ENCODE measurements around the gene SYT1. TPM values are rescaled to one million over a fixed set of nuclear protein-coding genes. Genes with fewer than 3 reads are reported as not detected.

SYT1 gene
- total RNA-seq, 1 experiment from 2014 or later, result 15.8 TPM

DNA sequence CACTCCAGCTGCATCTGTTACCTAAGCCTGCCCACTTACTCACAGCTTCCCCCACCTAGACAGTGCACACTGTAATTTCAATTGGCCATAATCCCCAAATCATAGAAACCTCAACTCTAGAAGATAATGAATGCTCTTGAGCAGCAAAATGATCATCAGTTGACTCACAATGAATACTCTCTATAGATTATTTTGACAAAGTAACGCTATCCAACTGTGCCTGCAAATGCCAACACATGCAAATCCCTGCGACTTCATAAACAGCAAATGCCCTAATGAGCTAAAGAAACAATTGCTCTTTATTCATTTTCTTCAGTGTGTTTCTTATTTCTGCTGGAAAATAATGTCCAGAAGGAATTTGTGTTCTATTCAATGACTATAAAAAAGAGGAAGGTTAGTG, 506.7 kb downstream of the SYT1 start:
- H3T11ph ChIP-seq (ENCODE audit: low read length), result no peak overlapping the region
- Mint-ChIP-seq H3K36me3 (ENCODE audit: insufficient read depth in 1 of 3, low read depth in 3 of 3) (peaks cover 0 to 6% (median 3%) of the 10 kb centered on the region in 3 experiments; a peak in 3 of 7 replicates), H3K4me3 (no peak overlapping the region), H3K9me3 (peaks cover 0 to 3% of the 10 kb centered on the region in 2 experiments; a peak in 2 of 5 replicates), H3K4me1 (peaks cover 26 to 38% of the 10 kb centered on the region in 2 experiments), H3K27ac (no peak overlapping the region; a peak in 1 of 7 replicates), H3K27me3 (ENCODE audit: low read depth) (no peaks in the 10 kb centered on the region)
- no peak overlapping the region for H2BK12ac ChIP-seq (ENCODE audit: insufficient read length, low read depth, low read length)
- no peak overlapping the region for H3K18ac ChIP-seq (ENCODE audit: insufficient read length, low read depth, low read length)
- no peak overlapping the region for H2AFZ ChIP-seq (ENCODE audit: low read length)
- no peak overlapping the region for H2BK120ac ChIP-seq (ENCODE audit: low read depth, low read length, poor library complexity, severe bottlenecking)
- no peaks in the 10 kb centered on the region for H3K27me3 ChIP-seq (ENCODE audit: insufficient read depth, low read length)
- H3K79me2 ChIP-seq (ENCODE audit: insufficient read depth, low read length), result no peaks in the 10 kb centered on the region
- H3K9me3 ChIP-seq (ENCODE audit: control insufficient read depth, low read depth, low read length), result no peaks in the 10 kb centered on the region
- no peaks in the 10 kb centered on the region for H3K79me1 ChIP-seq (ENCODE audit: insufficient read depth, low read depth, low read length, poor library complexity, severe bottlenecking)
- no peak overlapping the region for H3K27ac ChIP-seq (ENCODE audit: insufficient read length, low read depth, low read length)
- no peak overlapping the region for H3K4me2 ChIP-seq (ENCODE audit: insufficient read depth, insufficient read length, low read length)
- H3K9ac ChIP-seq (ENCODE audit: extremely low read depth, insufficient read length, low read length), result no peak overlapping the region
- H2BK20ac ChIP-seq (ENCODE audit: low read depth, low read length, poor library complexity, severe bottlenecking), result no peak overlapping the region
- H2BK15ac ChIP-seq (ENCODE audit: low read depth, low read length), result no peak overlapping the region
- H3K4ac ChIP-seq (ENCODE audit: low read depth, low read length), result no peak overlapping the region
- no peak overlapping the region for H2AK5ac ChIP-seq (ENCODE audit: insufficient read length, low read length)
- H2BK5ac ChIP-seq (ENCODE audit: insufficient read length, low read length), result no peak overlapping the region
- no peak overlapping the region for H3K14ac ChIP-seq (ENCODE audit: insufficient read depth, low read length)
- no peak overlapping the region for H4K8ac ChIP-seq (replicated peaks; ENCODE audit: insufficient read length, low read depth, low read length)
- no peaks in the 10 kb centered on the region for H4K20me1 ChIP-seq (ENCODE audit: control insufficient read depth, insufficient read depth, insufficient read length)
- H3K23ac ChIP-seq (ENCODE audit: insufficient read length, low read depth, low read length), result no peak overlapping the region
- no peak overlapping the region for H4K5ac ChIP-seq (ENCODE audit: insufficient read length, low read depth, low read length)
- TF ChIP-seq, protein P1, sequence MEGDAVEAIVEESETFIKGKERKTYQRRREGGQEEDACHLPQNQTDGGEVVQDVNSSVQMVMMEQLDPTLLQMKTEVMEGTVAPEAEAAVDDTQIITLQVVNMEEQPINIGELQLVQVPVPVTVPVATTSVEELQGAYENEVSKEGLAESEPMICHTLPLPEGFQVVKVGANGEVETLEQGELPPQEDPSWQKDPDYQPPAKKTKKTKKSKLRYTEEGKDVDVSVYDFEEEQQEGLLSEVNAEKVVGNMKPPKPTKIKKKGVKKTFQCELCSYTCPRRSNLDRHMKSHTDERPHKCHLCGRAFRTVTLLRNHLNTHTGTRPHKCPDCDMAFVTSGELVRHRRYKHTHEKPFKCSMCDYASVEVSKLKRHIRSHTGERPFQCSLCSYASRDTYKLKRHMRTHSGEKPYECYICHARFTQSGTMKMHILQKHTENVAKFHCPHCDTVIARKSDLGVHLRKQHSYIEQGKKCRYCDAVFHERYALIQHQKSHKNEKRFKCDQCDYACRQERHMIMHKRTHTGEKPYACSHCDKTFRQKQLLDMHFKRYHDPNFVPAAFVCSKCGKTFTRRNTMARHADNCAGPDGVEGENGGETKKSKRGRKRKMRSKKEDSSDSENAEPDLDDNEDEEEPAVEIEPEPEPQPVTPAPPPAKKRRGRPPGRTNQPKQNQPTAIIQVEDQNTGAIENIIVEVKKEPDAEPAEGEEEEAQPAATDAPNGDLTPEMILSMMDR (conservative IDR thresholded peaks at IDR 0.05), result no peak
- no CpG with 5 or more reads among the region's 2 CpGs for WGBS (ENCODE audit: extremely low coverage, insufficient read length, low lambda C conversion rate)
- no peak overlapping the region for H3K56ac ChIP-seq (ENCODE audit: insufficient read length, low read depth, low read length)
- no peaks in the 10 kb centered on the region for H3K23me2 ChIP-seq (ENCODE audit: insufficient read length, low read depth, low read length, poor library complexity, severe bottlenecking)
- DNase-seq, result no peak
- H4K91ac ChIP-seq (ENCODE audit: insufficient read length, low read depth, low read length), result no peak overlapping the region
- H3K4me1 ChIP-seq (ENCODE audit: insufficient read depth, low read length), result no peaks in the 10 kb centered on the region

Data from H9 (cell line).